GM12891 (cell line): ENCODE data around the gene TNNI3K.

Experiments used
- DNase-seq: peaks from one replicate; pipeline ENCODE4 v3.0.0; 2011; ENCODE audit warnings: low spot score; ENCODE audit not compliant: insufficient read length
- FAIRE-seq: peaks from 2 replicates; lab custom pipeline; 2011; peaks lifted over from hg19 to GRCh38; lab: Jason Lieb, UNC
- PAX5 ChIP-seq: IDR thresholded peaks from 2 replicates; pipeline ENCODE4 v1.6.1; 2011; ENCODE audit warnings: low read length, moderate library complexity, mild to moderate bottlenecking; ENCODE audit not compliant: insufficient read depth, severe bottlenecking
- POLR2A ChIP-seq: IDR thresholded peaks from 2 replicates; pipeline ENCODE4 v1.6.1; 2011; ENCODE audit warnings: low read depth, low read length, control low read depth
- POLR2AphosphoS5 ChIP-seq: IDR thresholded peaks from 2 replicates; pipeline ENCODE4 v1.6.1; 2011; ENCODE audit warnings: low read depth, low read length, control low read depth
- POU2F2 ChIP-seq: IDR thresholded peaks from 2 replicates; pipeline ENCODE4 v1.6.1; 2011; ENCODE audit warnings: low read depth, mild to moderate bottlenecking, control low read depth, low read length, moderate library complexity
- SPI1 ChIP-seq: IDR thresholded peaks from 2 replicates; pipeline ENCODE4 v1.6.1; 2011; ENCODE audit warnings: low read depth, low read length, control low read depth
- TAF1 ChIP-seq: IDR thresholded peaks from 2 replicates; pipeline ENCODE4 v1.6.1; 2011; ENCODE audit warnings: low read depth, low read length, control low read depth

Gene TNNI3K

DNA sequence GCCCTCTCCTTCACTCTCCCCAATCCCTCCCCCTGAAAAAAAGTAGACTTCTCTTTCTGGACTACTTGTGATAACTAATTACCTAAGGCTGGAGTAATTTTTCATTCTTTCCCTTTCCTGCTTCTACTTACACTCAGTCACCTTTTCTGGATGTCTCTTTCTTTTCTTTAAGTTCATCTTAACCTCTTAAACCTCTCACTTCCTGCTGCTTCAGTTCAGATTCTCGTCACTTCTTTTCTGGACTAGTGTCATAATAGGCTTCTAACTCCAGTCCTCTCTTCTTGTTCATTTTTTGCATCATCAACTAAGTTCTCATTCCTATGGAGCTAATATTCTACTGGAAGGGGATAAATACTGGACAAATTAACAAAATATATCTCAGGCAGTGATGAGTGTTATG is 201.8 kb downstream of the TNNI3K start:
- TF ChIP-seq POU2F2 = no peak
- TF ChIP-seq TAF1 = no peak
- TF ChIP-seq SPI1 = no peak
- no peak for TF ChIP-seq POLR2AphosphoS5
- TF ChIP-seq PAX5 = no peak
- no peak for TF ChIP-seq POLR2A
- DNase-seq = no peak
- FAIRE-seq = no peak

DNA sequence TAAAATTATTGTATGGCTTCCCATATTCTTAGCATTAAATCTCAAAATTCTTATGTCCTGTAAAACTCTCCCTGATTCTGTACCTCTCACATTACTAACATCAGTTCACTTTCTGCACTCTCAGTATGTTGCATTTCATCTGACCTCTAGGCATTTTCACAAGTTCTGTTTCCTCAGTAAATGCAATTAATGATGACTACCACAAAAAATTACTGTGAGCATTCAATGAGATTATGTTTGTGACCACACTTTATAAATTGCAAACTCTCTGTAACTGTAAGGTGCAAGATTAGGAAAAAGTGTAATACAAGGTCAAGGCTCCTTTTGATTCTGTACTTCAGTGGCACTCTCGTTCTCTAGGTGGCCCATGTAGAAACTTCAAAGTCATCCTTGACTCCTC is 216.8 kb downstream of the TNNI3K start:
- DNase-seq (no peak), FAIRE-seq (no peak)
- TF ChIP-seq TAF1 (no peak), POU2F2 (no peak), POLR2AphosphoS5 (no peak), SPI1 (no peak), PAX5 (no peak), POLR2A (no peak)

DNA sequence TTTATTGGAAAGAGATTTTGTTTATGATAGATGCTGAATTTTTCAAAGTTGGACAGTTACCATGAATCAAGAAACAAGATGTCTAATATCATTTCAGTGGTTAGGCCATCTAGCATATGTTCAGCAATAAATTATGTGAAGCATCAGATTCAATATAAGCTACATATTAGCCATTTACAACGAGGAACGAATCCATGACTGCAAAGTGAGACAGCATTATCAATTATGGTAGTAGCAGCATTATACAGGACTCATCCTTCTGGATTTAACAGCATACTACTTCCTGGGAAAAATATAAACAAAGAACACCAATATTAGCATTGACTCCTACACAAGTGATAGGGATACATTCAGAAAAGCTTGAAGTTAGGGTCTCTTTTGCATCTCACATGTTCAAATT is 218.1 kb downstream of the TNNI3K start:
- TF ChIP-seq SPI1 (no peak), POLR2AphosphoS5 (no peak), PAX5 (no peak), TAF1 (no peak), POLR2A (no peak), POU2F2 (no peak)
- no peak for FAIRE-seq
- DNase-seq = no peak

GRCh38 chr1:74455390-74455789 is 220.2 kb downstream of the TNNI3K start:
- TF ChIP-seq POLR2AphosphoS5 = no peak
- no peak for TF ChIP-seq SPI1
- no peak for TF ChIP-seq POU2F2
- no peak for TF ChIP-seq PAX5
- no peak for TF ChIP-seq POLR2A
- TF ChIP-seq TAF1 = no peak
- no peak for FAIRE-seq
- no peak for DNase-seq

GRCh38 chr1:74457253-74457652 is 222.1 kb downstream of the TNNI3K start:
- DNase-seq = no peak
- no peak for FAIRE-seq
- no peak for TF ChIP-seq TAF1
- no peak for TF ChIP-seq POU2F2
- TF ChIP-seq PAX5 = no peak
- TF ChIP-seq POLR2A = no peak
- TF ChIP-seq SPI1 = no peak
- TF ChIP-seq POLR2AphosphoS5 = no peak

- TF ChIP-seq POLR2AphosphoS5 (no peak), PAX5 (no peak), SPI1 (no peak), POU2F2 (no peak), POLR2A (no peak), TAF1 (no peak)
- DNase-seq = no peak
- FAIRE-seq = no peak
Observed at GRCh38 chr1:74463333-74463988, 228.3 kb downstream of the TNNI3K start.

DNA sequence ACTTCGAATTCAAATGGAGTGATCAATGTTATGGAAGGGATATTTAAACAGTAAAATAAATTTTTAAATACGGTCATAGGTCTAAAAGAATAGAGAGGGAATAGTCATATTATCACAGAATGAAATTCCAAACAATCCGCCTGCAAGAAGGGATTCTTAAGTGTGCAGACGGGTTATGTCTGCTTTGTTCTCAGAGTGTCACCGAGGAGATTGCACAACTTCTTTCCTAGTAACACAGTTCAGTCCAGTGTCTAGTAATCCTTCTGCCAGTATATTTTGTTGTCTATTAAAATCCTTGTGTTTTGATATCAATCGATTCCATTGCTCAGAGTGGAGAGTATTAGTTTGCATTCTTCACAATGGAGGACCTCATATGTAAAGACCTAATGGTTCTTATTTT is 228.8 kb downstream of the TNNI3K start:
- TF ChIP-seq TAF1 (no peak), SPI1 (no peak), POLR2AphosphoS5 (no peak), POU2F2 (no peak), POLR2A (no peak), PAX5 (no peak)
- DNase-seq (no peak), FAIRE-seq (no peak)

GRCh38 chr1:74465193-74465681 is 230.1 kb downstream of the TNNI3K start:
- TF ChIP-seq TAF1 (no peak), POU2F2 (no peak)
- no peak for DNase-seq
- FAIRE-seq = no peak

DNA sequence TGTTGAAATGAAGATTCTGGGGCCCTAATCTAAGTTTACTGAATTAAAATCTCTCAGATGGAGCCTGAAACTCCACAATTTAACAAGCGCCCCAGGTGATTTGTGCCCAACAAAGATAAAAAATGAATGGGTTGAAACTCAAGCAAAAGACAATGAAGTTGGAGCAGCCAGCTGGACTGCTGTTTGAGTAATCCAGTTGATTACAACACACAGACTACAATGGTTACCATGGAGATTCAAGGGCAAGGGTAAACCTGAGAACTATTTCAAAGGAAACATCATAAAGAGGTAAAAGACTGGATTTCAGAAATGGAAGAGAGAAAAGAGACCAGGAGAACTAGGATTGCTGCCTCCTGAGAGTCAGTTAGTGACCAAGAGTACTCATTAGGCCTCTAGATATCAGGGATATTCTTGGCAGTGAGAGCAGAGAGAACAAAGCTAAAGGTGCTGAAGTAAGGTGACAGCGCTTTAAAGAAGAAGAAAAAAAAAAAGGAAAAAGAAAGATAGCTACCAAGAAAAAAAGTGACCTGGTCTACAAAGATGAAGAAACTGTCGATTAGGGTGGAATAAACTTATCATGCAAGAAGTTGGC is 232.7 kb downstream of the TNNI3K start:
- no peak for DNase-seq
- FAIRE-seq = no peak
- no peak for TF ChIP-seq POLR2AphosphoS5

DNA sequence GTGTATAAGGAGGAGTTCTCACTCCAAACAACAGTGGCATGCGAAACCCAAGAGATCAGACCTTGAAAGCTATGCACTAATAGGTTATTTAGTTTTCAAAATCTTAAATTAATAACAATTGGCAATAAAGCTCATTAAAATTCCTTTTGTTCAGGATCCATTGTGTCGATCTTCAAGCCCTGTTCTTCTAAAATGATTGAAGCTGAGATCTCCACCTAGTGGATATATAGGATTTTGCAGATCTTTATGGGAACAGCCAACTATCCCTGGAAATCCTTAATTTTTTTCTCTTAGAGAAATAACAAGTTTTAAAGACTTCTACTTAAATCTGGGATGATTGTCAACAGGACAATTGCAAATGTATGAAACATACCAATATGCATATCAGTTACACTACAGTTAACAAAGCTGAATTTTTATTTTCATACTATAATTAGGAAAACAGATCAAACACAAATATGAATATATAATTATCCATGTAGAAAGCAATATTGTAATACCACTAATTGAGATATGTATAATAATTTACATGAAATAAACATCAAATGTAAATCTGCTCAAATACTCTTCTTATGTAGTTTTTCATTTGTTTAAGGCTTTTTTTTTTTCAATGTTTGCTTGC is 233.9 kb downstream of the TNNI3K start:
- no peak for FAIRE-seq
- no peak for DNase-seq
- TF ChIP-seq POU2F2 (no peak), POLR2AphosphoS5 (no peak), TAF1 (no peak)

DNA sequence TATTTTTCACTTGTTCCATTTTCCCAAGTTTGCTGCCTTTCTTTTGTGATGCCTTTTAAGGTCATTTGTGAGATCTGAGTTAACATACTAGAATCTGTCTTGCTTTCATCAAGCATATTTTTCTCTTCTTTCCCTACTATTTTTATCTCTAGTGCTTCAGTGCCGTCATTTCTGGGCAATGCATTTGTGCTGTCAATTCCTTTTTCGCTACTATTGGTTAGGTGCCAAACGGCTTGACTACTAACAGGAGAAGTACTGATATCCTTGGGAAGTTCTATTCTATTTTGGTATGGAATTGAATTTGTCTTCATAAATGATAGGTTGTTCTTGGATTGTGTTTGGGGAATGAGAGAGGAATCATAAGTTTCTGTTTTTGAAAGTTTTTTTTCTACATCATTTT is 235.1 kb downstream of the TNNI3K start:
- no peak for TF ChIP-seq SPI1
- no peak for TF ChIP-seq POU2F2
- TF ChIP-seq PAX5 = no peak
- no peak for TF ChIP-seq TAF1
- TF ChIP-seq POLR2AphosphoS5 = no peak
- TF ChIP-seq POLR2A = no peak
- FAIRE-seq = no peak

More for the DNA sequence above, 235.1 kb downstream of the TNNI3K start:
- DNase-seq = no peak
